SK-N-SH treated with all-trans-retinoic acid at 6 μM for 48 hours (cell line): ENCODE results near the gene PRR5L.

Experiments used
- ATAC-seq: fragments of 200-7000 bp; cut with Tn5 transposase; 3 replicates; pipeline ENCODE4 v1.9.1; 2020; ENCODE audit warnings: mild to moderate bottlenecking, moderate library complexity
- ARNTL ChIP-seq: fragments of 450-650 bp; formaldehyde crosslinking; IDR thresholded peaks from 2 replicates; pipeline ENCODE4 v1.5.0; 2020; ENCODE audit warnings: low read depth, mild to moderate bottlenecking, moderate library complexity, borderline replicate concordance
- BACH2 ChIP-seq: fragments of 250-450 bp; sonication (Bioruptor Pico); IDR thresholded peaks from 2 replicates; pipeline ENCODE4 v1.9.0; 2021; ENCODE audit warnings: mild to moderate bottlenecking, borderline replicate concordance
- CSDC2 ChIP-seq: fragments of 250-450 bp; sonication (Bioruptor Pico); IDR thresholded peaks from 2 replicates; pipeline ENCODE4 v1.5.0; 2020; ENCODE audit warnings: mild to moderate bottlenecking, moderate library complexity
- GLIS3 ChIP-seq: fragments of 250-450 bp; sonication (Bioruptor Pico); IDR thresholded peaks from 2 replicates; pipeline ENCODE4 v1.5.0; 2020; ENCODE audit warnings: mild to moderate bottlenecking, moderate library complexity
- ISL1 ChIP-seq: fragments of 250-450 bp; sonication (Bioruptor Pico); IDR thresholded peaks from 2 replicates; pipeline ENCODE4 v2.1.2; 2022; ENCODE audit warnings: mild to moderate bottlenecking, moderate library complexity
- OSR1 ChIP-seq: fragments of 250-450 bp; sonication (Bioruptor Pico); IDR thresholded peaks from 2 replicates; pipeline ENCODE4 v1.8.0; 2022; ENCODE audit warnings: moderate library complexity, mild to moderate bottlenecking, inconsistent platforms
- PPARA ChIP-seq: fragments of 250-450 bp; sonication (Bioruptor Pico); IDR thresholded peaks from 2 replicates; pipeline ENCODE4 v1.5.0; 2020; ENCODE audit warnings: mild to moderate bottlenecking, borderline replicate concordance
- RARB ChIP-seq: fragments of 250-450 bp; sonication (Bioruptor Pico); IDR thresholded peaks from 2 replicates; pipeline ENCODE4 v1.8.0; 2021; ENCODE audit warnings: mild to moderate bottlenecking, moderate library complexity
- SNAI2 ChIP-seq: fragments of 250-450 bp; sonication (Bioruptor Pico); IDR thresholded peaks from 2 replicates; pipeline ENCODE4 v1.5.0; 2020; ENCODE audit warnings: mild to moderate bottlenecking, moderate library complexity
- TCF4 ChIP-seq: fragments of 250-450 bp; sonication (Bioruptor Pico); IDR thresholded peaks from 2 replicates; pipeline ENCODE4 v1.8.0; 2021; ENCODE audit warnings: mild to moderate bottlenecking, moderate library complexity, borderline replicate concordance
- TOX ChIP-seq: fragments of 250-450 bp; sonication (Bioruptor Pico); IDR thresholded peaks from 2 replicates; pipeline ENCODE4 v1.8.0; 2021; ENCODE audit warnings: mild to moderate bottlenecking, moderate library complexity, borderline replicate concordance
- ZC3H10 ChIP-seq: fragments of 250-450 bp; sonication (Bioruptor Pico); IDR thresholded peaks from 2 replicates; pipeline ENCODE4 v1.5.1; 2021; ENCODE audit warnings: mild to moderate bottlenecking, moderate library complexity
- ZFP3 ChIP-seq: fragments of 250-450 bp; sonication (Bioruptor Pico); IDR thresholded peaks from 2 replicates; pipeline ENCODE4 v1.5.0; 2020; ENCODE audit warnings: mild to moderate bottlenecking, moderate library complexity
- ZFP30 ChIP-seq: fragments of 450-650 bp; formaldehyde crosslinking; IDR thresholded peaks from 2 replicates; pipeline ENCODE4 v1.5.0; 2022; ENCODE audit warnings: mild to moderate bottlenecking, moderate library complexity
- ZNF565 ChIP-seq: fragments of 450-650 bp; formaldehyde crosslinking; conservative IDR thresholded peaks from 2 replicates; pipeline ENCODE4 v1.5.0; 2020; ENCODE audit warnings: low read depth, mild to moderate bottlenecking, moderate library complexity
- ZNF70 ChIP-seq: fragments of 450-650 bp; formaldehyde crosslinking; IDR thresholded peaks from 2 replicates; pipeline ENCODE4 v1.5.0; 2020; ENCODE audit warnings: mild to moderate bottlenecking, moderate library complexity
- ZNF8 ChIP-seq: fragments of 450-650 bp; formaldehyde crosslinking; IDR thresholded peaks from 2 replicates; pipeline ENCODE4 v1.5.0; 2020; ENCODE audit warnings: mild to moderate bottlenecking, moderate library complexity
- TF ChIP-seq, protein P1 (sequence below): fragments of 250-450 bp; sonication (Bioruptor Pico); IDR thresholded peaks from 2 replicates; pipeline ENCODE4 v1.5.1; 2021; ENCODE audit warnings: mild to moderate bottlenecking, moderate library complexity
- TF ChIP-seq, protein P2 (sequence below): fragments of 250-450 bp; sonication (Bioruptor Pico); IDR thresholded peaks from 2 replicates; pipeline ENCODE4 v1.5.1; 2020; ENCODE audit warnings: low read depth, mild to moderate bottlenecking, moderate library complexity
- TF ChIP-seq, protein P3 (sequence below): fragments of 250-450 bp; sonication (Bioruptor Pico); IDR thresholded peaks from 2 replicates; pipeline ENCODE4 v1.8.0; 2021; ENCODE audit warnings: low read depth, mild to moderate bottlenecking, moderate library complexity, borderline replicate concordance
- TF ChIP-seq, protein P4 (sequence below): fragments of 250-450 bp; sonication (Bioruptor Pico); IDR thresholded peaks from 2 replicates; pipeline ENCODE4 v1.8.0; 2020; ENCODE audit warnings: mild to moderate bottlenecking, moderate library complexity, borderline replicate concordance
- TF ChIP-seq, protein P5 (sequence below): fragments of 250-450 bp; sonication (Bioruptor Pico); IDR thresholded peaks from 2 replicates; pipeline ENCODE4 v1.5.0; 2020; ENCODE audit warnings: mild to moderate bottlenecking, moderate library complexity

The PRR5L gene

DNA sequence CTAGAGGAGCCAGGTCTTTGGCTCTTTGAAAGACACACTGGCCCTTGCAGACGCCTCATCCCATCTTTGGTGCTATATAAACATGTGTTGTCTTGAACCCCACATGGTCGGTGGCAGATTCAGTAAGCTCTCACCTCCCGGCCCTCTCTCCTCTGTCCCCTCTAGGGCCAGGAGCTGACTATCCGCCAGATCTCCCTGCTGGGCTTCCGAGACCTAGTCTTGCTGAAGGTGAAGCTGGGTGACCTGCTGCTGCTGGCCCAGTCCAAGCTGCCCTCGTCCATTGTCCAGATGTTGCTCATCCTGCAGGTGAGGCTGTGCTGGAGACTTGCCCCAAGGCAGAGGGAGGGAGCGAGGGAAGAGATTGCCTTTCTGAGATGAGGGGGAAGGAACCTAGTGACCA, 150.0 kb downstream of the PRR5L start:
- no peak for ATAC-seq
- TF ChIP-seq SNAI2 = no peak
- TF ChIP-seq ZNF565 (CRISPR knock-in tag) = no peak
- no peak for TF ChIP-seq CSDC2
- no peak for TF ChIP-seq ZFP30 (CRISPR knock-in tag)
- TF ChIP-seq, protein P1, sequence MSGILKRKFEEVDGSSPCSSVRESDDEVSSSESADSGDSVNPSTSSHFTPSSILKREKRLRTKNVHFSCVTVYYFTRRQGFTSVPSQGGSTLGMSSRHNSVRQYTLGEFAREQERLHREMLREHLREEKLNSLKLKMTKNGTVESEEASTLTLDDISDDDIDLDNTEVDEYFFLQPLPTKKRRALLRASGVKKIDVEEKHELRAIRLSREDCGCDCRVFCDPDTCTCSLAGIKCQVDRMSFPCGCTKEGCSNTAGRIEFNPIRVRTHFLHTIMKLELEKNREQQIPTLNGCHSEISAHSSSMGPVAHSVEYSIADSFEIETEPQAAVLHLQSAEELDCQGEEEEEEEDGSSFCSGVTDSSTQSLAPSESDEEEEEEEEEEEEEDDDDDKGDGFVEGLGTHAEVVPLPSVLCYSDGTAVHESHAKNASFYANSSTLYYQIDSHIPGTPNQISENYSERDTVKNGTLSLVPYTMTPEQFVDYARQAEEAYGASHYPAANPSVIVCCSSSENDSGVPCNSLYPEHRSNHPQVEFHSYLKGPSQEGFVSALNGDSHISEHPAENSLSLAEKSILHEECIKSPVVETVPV (CRISPR knock-in tag) = no peak
- TF ChIP-seq, protein P2, sequence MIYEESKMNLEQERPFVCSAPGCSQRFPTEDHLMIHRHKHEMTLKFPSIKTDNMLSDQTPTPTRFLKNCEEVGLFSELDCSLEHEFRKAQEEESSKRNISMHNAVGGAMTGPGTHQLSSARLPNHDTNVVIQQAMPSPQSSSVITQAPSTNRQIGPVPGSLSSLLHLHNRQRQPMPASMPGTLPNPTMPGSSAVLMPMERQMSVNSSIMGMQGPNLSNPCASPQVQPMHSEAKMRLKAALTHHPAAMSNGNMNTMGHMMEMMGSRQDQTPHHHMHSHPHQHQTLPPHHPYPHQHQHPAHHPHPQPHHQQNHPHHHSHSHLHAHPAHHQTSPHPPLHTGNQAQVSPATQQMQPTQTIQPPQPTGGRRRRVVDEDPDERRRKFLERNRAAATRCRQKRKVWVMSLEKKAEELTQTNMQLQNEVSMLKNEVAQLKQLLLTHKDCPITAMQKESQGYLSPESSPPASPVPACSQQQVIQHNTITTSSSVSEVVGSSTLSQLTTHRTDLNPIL = no peak
- TF ChIP-seq ZNF70 (CRISPR knock-in tag) = no peak
- TF ChIP-seq ARNTL (CRISPR knock-in tag) = no peak
- TF ChIP-seq ZFP3 = no peak
- TF ChIP-seq, protein P3, sequence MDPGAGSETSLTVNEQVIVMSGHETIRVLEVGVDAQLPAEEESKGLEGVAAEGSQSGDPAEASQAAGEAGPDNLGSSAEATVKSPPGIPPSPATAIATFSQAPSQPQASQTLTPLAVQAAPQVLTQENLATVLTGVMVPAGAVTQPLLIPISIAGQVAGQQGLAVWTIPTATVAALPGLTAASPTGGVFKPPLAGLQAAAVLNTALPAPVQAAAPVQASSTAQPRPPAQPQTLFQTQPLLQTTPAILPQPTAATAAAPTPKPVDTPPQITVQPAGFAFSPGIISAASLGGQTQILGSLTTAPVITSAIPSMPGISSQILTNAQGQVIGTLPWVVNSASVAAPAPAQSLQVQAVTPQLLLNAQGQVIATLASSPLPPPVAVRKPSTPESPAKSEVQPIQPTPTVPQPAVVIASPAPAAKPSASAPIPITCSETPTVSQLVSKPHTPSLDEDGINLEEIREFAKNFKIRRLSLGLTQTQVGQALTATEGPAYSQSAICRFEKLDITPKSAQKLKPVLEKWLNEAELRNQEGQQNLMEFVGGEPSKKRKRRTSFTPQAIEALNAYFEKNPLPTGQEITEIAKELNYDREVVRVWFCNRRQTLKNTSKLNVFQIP = no peak
- TF ChIP-seq, protein P4, sequence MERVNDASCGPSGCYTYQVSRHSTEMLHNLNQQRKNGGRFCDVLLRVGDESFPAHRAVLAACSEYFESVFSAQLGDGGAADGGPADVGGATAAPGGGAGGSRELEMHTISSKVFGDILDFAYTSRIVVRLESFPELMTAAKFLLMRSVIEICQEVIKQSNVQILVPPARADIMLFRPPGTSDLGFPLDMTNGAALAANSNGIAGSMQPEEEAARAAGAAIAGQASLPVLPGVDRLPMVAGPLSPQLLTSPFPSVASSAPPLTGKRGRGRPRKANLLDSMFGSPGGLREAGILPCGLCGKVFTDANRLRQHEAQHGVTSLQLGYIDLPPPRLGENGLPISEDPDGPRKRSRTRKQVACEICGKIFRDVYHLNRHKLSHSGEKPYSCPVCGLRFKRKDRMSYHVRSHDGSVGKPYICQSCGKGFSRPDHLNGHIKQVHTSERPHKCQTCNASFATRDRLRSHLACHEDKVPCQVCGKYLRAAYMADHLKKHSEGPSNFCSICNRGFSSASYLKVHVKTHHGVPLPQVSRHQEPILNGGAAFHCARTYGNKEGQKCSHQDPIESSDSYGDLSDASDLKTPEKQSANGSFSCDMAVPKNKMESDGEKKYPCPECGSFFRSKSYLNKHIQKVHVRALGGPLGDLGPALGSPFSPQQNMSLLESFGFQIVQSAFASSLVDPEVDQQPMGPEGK (CRISPR knock-in tag) = no peak

DNA sequence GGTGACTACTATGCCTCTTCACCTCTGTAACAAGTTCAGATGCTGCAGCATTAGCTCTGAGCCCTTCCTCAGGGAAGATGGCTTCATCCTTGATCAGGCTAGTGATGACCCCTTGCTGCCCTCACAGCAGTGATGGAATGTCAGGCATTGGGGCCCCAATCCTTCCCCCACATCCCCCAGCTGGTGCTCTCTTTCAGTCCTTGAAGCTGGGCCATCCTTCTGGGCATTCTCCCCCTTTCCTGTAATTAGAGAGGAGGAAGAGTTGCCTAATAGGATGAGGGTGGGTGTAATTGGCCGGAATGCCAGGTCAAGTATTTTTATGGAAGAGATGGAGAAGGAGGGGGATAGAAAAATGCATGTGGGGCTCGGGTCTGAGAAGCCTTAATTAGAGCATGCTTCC, 151.4 kb downstream of the PRR5L start:
- ATAC-seq = no peak
- TF ChIP-seq ZFP30 (CRISPR knock-in tag) (no peak), PPARA (no peak), ZNF8 (CRISPR knock-in tag) (no peak), ZNF70 (CRISPR knock-in tag) (no peak), TOX (no peak), BACH2 (CRISPR knock-in tag) (no peak), ISL1 (no peak), ZFP3 (no peak), SNAI2 (no peak), OSR1 (no peak), GLIS3 (CRISPR knock-in tag) (no peak), CSDC2 (no peak)
- TF ChIP-seq, protein P2 = no peak
- TF ChIP-seq, protein P5, sequence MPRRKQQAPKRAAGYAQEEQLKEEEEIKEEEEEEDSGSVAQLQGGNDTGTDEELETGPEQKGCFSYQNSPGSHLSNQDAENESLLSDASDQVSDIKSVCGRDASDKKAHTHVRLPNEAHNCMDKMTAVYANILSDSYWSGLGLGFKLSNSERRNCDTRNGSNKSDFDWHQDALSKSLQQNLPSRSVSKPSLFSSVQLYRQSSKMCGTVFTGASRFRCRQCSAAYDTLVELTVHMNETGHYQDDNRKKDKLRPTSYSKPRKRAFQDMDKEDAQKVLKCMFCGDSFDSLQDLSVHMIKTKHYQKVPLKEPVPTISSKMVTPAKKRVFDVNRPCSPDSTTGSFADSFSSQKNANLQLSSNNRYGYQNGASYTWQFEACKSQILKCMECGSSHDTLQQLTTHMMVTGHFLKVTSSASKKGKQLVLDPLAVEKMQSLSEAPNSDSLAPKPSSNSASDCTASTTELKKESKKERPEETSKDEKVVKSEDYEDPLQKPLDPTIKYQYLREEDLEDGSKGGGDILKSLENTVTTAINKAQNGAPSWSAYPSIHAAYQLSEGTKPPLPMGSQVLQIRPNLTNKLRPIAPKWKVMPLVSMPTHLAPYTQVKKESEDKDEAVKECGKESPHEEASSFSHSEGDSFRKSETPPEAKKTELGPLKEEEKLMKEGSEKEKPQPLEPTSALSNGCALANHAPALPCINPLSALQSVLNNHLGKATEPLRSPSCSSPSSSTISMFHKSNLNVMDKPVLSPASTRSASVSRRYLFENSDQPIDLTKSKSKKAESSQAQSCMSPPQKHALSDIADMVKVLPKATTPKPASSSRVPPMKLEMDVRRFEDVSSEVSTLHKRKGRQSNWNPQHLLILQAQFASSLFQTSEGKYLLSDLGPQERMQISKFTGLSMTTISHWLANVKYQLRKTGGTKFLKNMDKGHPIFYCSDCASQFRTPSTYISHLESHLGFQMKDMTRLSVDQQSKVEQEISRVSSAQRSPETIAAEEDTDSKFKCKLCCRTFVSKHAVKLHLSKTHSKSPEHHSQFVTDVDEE (CRISPR knock-in tag) = no peak

DNA sequence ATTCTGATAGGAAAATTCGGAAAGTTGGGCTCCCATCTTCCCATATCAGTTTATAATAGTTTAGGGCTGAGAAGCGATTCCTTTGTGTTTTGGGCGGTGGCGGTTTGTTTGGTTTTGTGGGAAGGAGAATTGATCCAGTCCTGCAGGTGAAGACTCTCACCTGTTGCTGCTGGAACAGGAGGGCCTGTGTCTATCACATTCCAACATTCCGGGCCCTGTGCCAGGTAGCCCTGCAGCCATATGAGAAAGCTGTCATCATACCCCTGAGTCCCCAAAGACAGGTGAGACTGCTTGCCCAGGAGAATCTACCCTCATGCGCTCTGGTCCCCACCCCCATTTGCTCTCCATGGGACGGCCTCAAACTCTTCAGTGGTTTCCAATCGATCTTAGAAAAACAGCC, 151.9 kb downstream of the PRR5L start:
- ATAC-seq = no peak
- TF ChIP-seq, protein P5 (CRISPR knock-in tag) = no peak
- TF ChIP-seq ZNF565 (CRISPR knock-in tag) = no peak
- TF ChIP-seq, protein P4 (CRISPR knock-in tag) = no peak
- TF ChIP-seq ZNF70 (CRISPR knock-in tag) = no peak
- TF ChIP-seq ZC3H10 (CRISPR knock-in tag) = no peak
- no peak for TF ChIP-seq ISL1
- no peak for TF ChIP-seq ZNF8 (CRISPR knock-in tag)
- no peak for TF ChIP-seq TCF4
- no peak for TF ChIP-seq ARNTL (CRISPR knock-in tag)
- TF ChIP-seq RARB (CRISPR knock-in tag) = no peak
- no peak for TF ChIP-seq OSR1
